GM21717 (cell line): Measurements from ENCODE around the gene HNF4A.
"Not testable (repeated sequence)": the region's sequence is repeated elsewhere in the genome, so short reads cannot be mapped to it uniquely, and the experiment has no call there.

ENCODE experiments used
- ATAC-seq: cut with Tn5 transposase; IDR thresholded peaks from one replicate; pipeline ENCODE4 v1.9.1; 2021; ENCODE audit warnings: mild to moderate bottlenecking, moderate library complexity; ENCODE audit not compliant: unreplicated experiment

The HNF4A gene

GRCh38 chr20:44463466-44463865 lies 108.0 kb downstream of the HNF4A start:
- ATAC-seq = no peak

- ATAC-seq = no peak
These were observed 109.0 kb downstream of the HNF4A start for GRCh38 chr20:44464514-44464913.

- no peak for ATAC-seq
These were observed 109.6 kb downstream of the HNF4A start for GRCh38 chr20:44465001-44465560.

- ATAC-seq = no peak
These were observed 111.9 kb downstream of the HNF4A start for GRCh38 chr20:44467289-44467883.

GRCh38 chr20:44468044-44468782 lies 112.7 kb downstream of the HNF4A start:
- ATAC-seq = no peak

- no peak for ATAC-seq
These were observed 114.8 kb downstream of the HNF4A start for GRCh38 chr20:44470327-44470726.

- no peak for ATAC-seq
These were observed 116.0 kb downstream of the HNF4A start for GRCh38 chr20:44471481-44471882.

GRCh38 chr20:44472283-44472682 lies 116.8 kb downstream of the HNF4A start:
- not testable (repeated sequence) for ATAC-seq

- no peak for ATAC-seq
These were observed 119.8 kb downstream of the HNF4A start for GRCh38 chr20:44475372-44475693.

- ATAC-seq = peak; percentile 92
These were observed 120.4 kb downstream of the HNF4A start, which contains the start of gene TTPAL for GRCh38 chr20:44475694-44476560. Gene TTPAL, plus strand, starts transcription at chr20:44475874. Its CDS starts 4,126 bp downstream, at chr20:44480000.

- ATAC-seq = no peak
These were observed 121.7 kb downstream of the HNF4A start for GRCh38 chr20:44477151-44477550.

- ATAC-seq = no peak
These were observed 122.7 kb downstream of the HNF4A start for GRCh38 chr20:44478206-44478605.

GRCh38 chr20:44479643-44480042 lies 124.1 kb downstream of the HNF4A start:
- ATAC-seq = no peak

- no peak for ATAC-seq
These were observed 124.6 kb downstream of the HNF4A start for GRCh38 chr20:44480097-44480496.

GRCh38 chr20:44481719-44482416 lies 126.4 kb downstream of the HNF4A start:
- no peak for ATAC-seq

- ATAC-seq = no peak
These were observed 127.6 kb downstream of the HNF4A start for GRCh38 chr20:44483112-44483511.
